NOMO-1 (cell line): ENCODE results near the gene ARL3.
"Not testable (repeated sequence)": the region's sequence is repeated elsewhere in the genome, so short reads cannot be mapped to it uniquely, and the experiment has no call there.

Experiments
- DNase-seq, 2 experiments: peaks; one replicate each; lab custom pipeline; 2025; ENCODE audit not compliant: unreplicated experiment in 2 of 2; lab: John Stamatoyannopoulos, UW

Gene ARL3

GRCh38 chr10:102710609-102711008 lies 3.6 kb downstream of the ARL3 start:
- DNase-seq = no peak

GRCh38 chr10:102705531-102705930 lies 8.7 kb downstream of the ARL3 start:
- peak in 1 of 2 experiments; percentile 62 for DNase-seq

- no peak for DNase-seq
Measured at GRCh38 chr10:102704915-102705314, 9.3 kb downstream of the ARL3 start.

- DNase-seq = no peak
Measured at GRCh38 chr10:102702742-102703141, 11.5 kb downstream of the ARL3 start.

- no peak for DNase-seq
Measured at GRCh38 chr10:102701796-102702195, 12.4 kb downstream of the ARL3 start.

- no peak for DNase-seq
Measured at GRCh38 chr10:102701272-102701671, 12.9 kb downstream of the ARL3 start.

- no peak for DNase-seq
Measured at GRCh38 chr10:102698894-102699293, 15.3 kb downstream of the ARL3 start.

GRCh38 chr10:102696736-102697135 lies 17.5 kb downstream of the ARL3 start:
- DNase-seq = no peak

GRCh38 chr10:102695401-102695800 lies 18.8 kb downstream of the ARL3 start:
- not testable (repeated sequence) for DNase-seq

- no peak for DNase-seq
Measured at GRCh38 chr10:102691285-102692066, 22.7 kb downstream of the ARL3 start.

- no peak for DNase-seq
Measured at GRCh38 chr10:102683736-102684135, 30.5 kb downstream of the ARL3 start.

GRCh38 chr10:102682981-102683380 lies 31.2 kb downstream of the ARL3 start:
- DNase-seq = no peak

GRCh38 chr10:102682416-102682815 lies 31.8 kb downstream of the ARL3 start:
- DNase-seq = no peak

GRCh38 chr10:102681696-102682095 lies 32.5 kb downstream of the ARL3 start:
- no peak for DNase-seq

GRCh38 chr10:102679596-102679995 lies 34.6 kb downstream of the ARL3 start:
- DNase-seq = no peak

- DNase-seq = peak; percentile 55 to 73
Measured at GRCh38 chr10:102678842-102679289, 35.3 kb downstream of the ARL3 start.

GRCh38 chr10:102678068-102678400 lies 36.2 kb downstream of the ARL3 start:
- no peak for DNase-seq

GRCh38 chr10:102677331-102678067 lies 36.7 kb downstream of the ARL3 start:
- DNase-seq = no peak

GRCh38 chr10:102676534-102677315 lies 37.5 kb downstream of the ARL3 start:
- no peak for DNase-seq

GRCh38 chr10:102675666-102676533 lies 38.3 kb downstream of the ARL3 start:
- DNase-seq = peak; percentile 71 to 85
